Effector memory CD4-positive, alpha-beta T cell (primary cell): Measurements from ENCODE around the gene SCG3.

Experiments used
- DNase-seq, 3 donors: peaks; one replicate each; pipeline ENCODE4 v3.0.0-alpha.2; 2020
- H3K27ac ChIP-seq: 2 replicates; pipeline ENCODE4 v1.7.0; 2013; ENCODE audit warnings: mild to moderate bottlenecking, low read length, moderate library complexity; ENCODE audit not compliant: insufficient read depth, poor library complexity, severe bottlenecking
- H3K27me3 ChIP-seq: replicated peaks from 2 replicates; pipeline ENCODE4 v1.7.0; 2013; ENCODE audit warnings: mild to moderate bottlenecking, low read length; ENCODE audit not compliant: insufficient read depth, control insufficient read depth, poor library complexity, severe bottlenecking
- H3K36me3 ChIP-seq: 2 replicates; pipeline ENCODE4 v1.7.0; 2013; ENCODE audit warnings: mild to moderate bottlenecking, low read length, moderate library complexity; ENCODE audit not compliant: control insufficient read depth, insufficient read depth
- H3K4me1 ChIP-seq: 2 replicates; pipeline ENCODE4 v1.7.0; 2013; ENCODE audit warnings: low read length, mild to moderate bottlenecking; ENCODE audit not compliant: control insufficient read depth, insufficient read depth, poor library complexity, severe bottlenecking
- H3K4me3 ChIP-seq: 2 replicates; pipeline ENCODE4 v1.7.0; 2013; ENCODE audit warnings: low read length, low read depth, mild to moderate bottlenecking; ENCODE audit not compliant: insufficient read depth, poor library complexity, severe bottlenecking
- H3K9me3 ChIP-seq: 2 replicates; pipeline ENCODE4 v1.7.0; 2013; ENCODE audit warnings: mild to moderate bottlenecking, low read length, moderate library complexity; ENCODE audit not compliant: control insufficient read depth

The SCG3 gene

DNA sequence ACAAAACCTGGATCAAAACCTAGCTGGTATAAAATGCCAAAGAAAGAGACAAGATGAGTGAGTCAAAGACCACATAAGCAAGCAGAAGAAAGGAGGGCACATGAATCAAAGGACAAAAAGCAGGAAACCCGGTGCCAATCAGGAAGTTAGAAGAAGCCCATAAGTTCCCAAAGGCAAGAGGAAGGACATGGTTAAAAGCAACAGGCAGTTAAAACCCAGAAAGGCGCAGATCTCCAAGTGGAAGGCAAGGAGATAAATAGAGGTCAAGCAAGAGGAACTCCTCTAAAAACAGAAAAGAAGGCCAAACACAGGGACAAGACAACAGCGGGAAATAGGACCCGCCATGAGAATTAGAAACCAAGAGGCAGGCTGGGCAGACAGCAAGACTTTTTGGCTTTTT is 74.5 kb downstream of the SCG3 start:
- DNase-seq = no peak
- no peaks in the 10 kb centered on the region for H3K9me3 ChIP-seq
- H3K4me3 ChIP-seq = no peak overlapping the region
- H3K4me1 ChIP-seq = no peaks in the 10 kb centered on the region
- no peaks in the 10 kb centered on the region for H3K36me3 ChIP-seq
- no peaks in the 10 kb centered on the region for H3K27me3 ChIP-seq
- H3K27ac ChIP-seq = no peak overlapping the region

DNA sequence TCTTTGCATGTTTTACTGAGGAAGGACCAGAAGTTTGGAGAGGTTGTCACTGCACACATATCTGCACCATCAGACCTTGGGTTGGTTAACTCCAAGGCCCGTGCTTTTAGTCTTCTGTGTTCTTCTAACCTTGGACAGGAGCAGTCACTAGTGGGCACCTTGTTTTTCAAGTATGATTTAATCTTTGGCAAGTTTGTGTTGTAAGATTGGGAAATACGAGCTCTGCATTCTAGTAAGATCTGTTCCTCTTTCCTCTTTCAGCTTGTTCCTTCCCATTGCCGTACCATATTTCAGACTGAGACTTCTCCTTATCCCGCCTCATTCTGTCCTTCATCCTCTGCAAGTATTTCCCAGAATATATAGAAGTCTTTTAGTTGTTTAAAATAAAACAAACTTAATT is 75.2 kb downstream of the SCG3 start:
- Histone ChIP-seq H3K27ac (no peak overlapping the region), H3K36me3 (no peaks in the 10 kb centered on the region), H3K27me3 (no peaks in the 10 kb centered on the region), H3K4me3 (no peak overlapping the region), H3K9me3 (no peaks in the 10 kb centered on the region), H3K4me1 (no peaks in the 10 kb centered on the region)
- no peak for DNase-seq

DNA sequence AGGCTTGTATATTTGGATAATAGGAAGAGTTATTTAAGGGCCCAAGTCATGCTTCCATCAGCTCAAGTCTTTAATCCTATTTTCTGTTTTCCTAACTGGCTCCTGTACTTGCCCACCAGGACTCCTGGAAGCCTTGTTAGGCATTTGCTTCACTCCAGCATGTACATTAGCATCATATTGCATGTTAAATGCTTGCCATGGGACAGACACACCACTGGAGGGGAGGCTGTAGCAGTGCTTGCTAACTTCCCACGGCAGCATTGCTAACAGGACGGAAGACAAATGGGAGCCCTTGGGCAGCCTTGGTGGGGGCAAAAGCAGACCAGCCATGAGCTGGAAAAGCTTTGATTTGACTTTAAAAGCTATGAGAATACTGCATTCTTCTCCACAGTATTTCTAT is 76.1 kb downstream of the SCG3 start:
- H3K4me1 ChIP-seq = no peaks in the 10 kb centered on the region
- H3K27me3 ChIP-seq = no peaks in the 10 kb centered on the region
- no peak overlapping the region for H3K27ac ChIP-seq
- H3K4me3 ChIP-seq = no peak overlapping the region
- H3K36me3 ChIP-seq = no peaks in the 10 kb centered on the region
- no peaks in the 10 kb centered on the region for H3K9me3 ChIP-seq
- DNase-seq = no peak

DNA sequence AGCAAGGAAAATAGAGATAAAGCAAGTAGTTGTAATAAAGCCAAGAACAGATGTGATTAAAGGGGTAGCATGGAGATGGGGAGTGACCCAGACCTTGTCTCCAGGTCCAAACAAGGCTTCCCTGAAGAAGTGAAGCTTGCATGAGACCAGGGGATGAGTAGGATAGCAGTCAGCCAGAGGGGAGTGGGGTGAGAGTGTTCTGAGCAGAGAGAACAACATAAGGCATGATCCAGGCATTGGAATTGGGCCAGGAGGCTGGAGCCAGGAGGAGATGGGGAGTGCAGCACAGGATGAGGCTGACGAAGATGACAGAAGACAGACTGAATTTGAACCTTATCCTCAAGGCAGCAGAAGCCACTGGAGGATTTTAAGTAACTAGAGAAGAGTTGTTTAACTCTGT is 77.3 kb downstream of the SCG3 start:
- H3K4me3 ChIP-seq = no peak overlapping the region
- no peak for DNase-seq
- no peak overlapping the region for H3K27ac ChIP-seq
- no peaks in the 10 kb centered on the region for H3K4me1 ChIP-seq
- H3K36me3 ChIP-seq = no peaks in the 10 kb centered on the region
- no peaks in the 10 kb centered on the region for H3K27me3 ChIP-seq
- H3K9me3 ChIP-seq = no peaks in the 10 kb centered on the region

DNA sequence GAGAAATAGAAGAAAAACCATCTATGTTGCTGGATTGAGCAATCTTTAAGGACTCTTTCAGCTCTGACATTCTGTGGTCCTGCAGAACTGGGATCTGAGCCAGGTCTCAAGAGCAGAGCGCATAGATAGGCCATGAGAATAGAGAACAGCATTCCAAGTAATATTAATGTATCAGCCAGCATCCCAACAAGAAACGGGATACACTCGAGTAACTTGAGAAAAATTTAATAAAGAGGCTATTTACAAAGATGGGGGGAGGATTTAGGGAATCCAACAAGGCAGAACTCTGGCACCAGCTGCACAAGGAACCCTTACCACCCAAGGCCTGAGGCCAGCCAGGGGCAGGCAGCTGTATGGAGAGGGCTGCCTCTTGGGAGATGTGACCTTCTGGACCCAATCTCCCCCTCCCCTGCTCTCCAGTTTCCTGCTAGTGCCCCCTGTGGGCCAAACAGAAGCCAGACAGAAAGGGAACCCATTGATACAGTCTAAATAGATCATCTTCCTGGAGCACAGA is 78.3 kb downstream of the SCG3 start:
- Histone ChIP-seq H3K36me3 (no peaks in the 10 kb centered on the region), H3K27ac (no peak overlapping the region), H3K4me3 (no peak overlapping the region), H3K4me1 (no peaks in the 10 kb centered on the region), H3K9me3 (no peaks in the 10 kb centered on the region), H3K27me3 (no peaks in the 10 kb centered on the region)
- DNase-seq = no peak

DNA sequence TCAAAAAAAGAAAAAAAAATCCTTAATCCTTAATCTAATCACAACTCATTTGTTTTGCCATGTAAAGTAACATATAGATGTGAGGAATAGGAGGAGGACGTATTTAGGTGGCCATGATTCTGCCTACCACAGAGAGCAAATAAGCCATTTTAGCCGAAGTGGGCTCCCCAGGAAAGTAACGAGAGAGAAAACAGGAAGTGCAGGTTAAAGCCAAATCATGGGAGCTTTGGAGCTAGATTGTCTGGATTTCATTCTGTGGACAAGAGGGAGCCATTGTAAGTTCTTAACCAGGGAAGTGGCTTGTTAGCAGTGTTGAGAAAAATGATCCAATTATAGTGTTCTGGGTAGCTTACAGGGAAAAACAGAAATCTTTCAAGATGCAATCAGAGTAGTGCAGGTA is 79.5 kb downstream of the SCG3 start:
- Histone ChIP-seq H3K36me3 (no peaks in the 10 kb centered on the region), H3K9me3 (no peaks in the 10 kb centered on the region), H3K4me3 (no peak overlapping the region), H3K27ac (no peak overlapping the region), H3K27me3 (no peaks in the 10 kb centered on the region), H3K4me1 (no peaks in the 10 kb centered on the region)
- no peak for DNase-seq

DNA sequence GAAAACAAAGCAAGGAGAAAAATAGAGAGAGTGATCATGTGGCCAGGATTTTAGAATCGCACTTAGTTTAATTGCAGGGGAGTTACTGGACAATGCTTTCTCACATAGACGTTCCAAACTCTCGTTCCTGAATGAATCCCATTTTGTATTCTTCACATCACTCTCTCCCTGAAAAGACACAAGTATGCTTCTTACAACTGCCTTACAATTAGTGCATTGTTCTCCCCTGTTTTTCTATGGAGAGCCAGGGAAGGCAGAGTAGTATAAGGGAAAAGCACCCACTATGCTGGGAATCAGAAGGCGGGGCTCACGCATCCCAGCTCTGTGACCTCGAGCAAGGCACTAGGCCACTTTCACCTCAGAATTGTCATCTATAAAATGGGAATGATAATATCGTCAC is 84.4 kb downstream of the SCG3 start:
- Histone ChIP-seq H3K27me3 (no peaks in the 10 kb centered on the region), H3K9me3 (no peaks in the 10 kb centered on the region), H3K36me3 (peaks cover 4% of the 10 kb centered on the region), H3K4me1 (no peaks in the 10 kb centered on the region), H3K27ac (no peak overlapping the region), H3K4me3 (no peak overlapping the region)
- no peak for DNase-seq

DNA sequence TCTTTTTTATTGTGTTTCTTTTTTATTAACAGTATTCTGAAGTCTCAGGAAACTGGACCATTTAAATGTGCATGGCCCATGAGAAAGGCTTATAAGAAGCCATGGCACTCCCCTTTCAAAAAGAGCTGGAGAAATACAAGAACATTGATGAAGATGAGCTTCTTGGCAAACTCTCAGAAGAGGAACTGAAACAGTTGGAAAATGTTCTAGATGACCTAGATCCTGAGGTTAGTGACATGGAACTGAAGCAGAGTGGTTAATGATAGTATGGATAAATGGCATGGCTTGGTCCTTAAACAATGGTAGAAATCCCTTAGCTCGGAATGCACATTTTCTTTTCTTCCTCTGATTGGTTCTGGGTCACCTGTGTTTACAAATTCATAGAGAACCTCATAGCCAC is 85.0 kb downstream of the SCG3 start:
- Histone ChIP-seq H3K27ac (no peak overlapping the region), H3K4me1 (no peaks in the 10 kb centered on the region), H3K4me3 (no peak overlapping the region), H3K36me3 (peaks cover 4% of the 10 kb centered on the region), H3K27me3 (no peaks in the 10 kb centered on the region), H3K9me3 (no peaks in the 10 kb centered on the region)
- DNase-seq = no peak

DNA sequence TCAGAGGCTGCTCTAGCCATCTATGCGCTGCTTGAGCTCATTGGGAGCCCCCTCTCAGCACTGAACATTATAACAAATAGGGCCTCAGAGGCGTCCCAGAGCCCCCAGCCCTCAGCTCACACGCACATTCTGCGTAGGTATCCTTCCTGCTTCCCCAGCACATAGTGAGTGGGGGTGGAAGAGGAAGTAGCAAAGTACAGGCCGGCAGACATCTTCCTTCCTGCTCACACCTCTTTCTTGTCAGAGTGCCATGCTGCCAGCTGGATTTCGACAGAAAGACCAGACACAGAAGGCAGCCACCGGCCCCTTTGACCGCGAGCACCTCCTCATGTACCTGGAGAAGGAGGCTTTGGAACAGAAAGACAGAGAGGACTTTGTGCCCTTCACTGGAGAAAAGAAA is 86.7 kb downstream of the SCG3 start:
- H3K9me3 ChIP-seq = no peaks in the 10 kb centered on the region
- no peaks in the 10 kb centered on the region for H3K4me1 ChIP-seq
- H3K36me3 ChIP-seq = peaks cover 4% of the 10 kb centered on the region
- no peak overlapping the region for H3K27ac ChIP-seq
- no peak overlapping the region for H3K4me3 ChIP-seq
- no peaks in the 10 kb centered on the region for H3K27me3 ChIP-seq
- DNase-seq = no peak
